Cardiac septum (tissue), 1 donor: ENCODE measurements around the gene EPHA7. TPM values are rescaled to one million over a fixed set of nuclear protein-coding genes. Genes with fewer than 3 reads are reported as not detected.

Experiments used
- DNase-seq: peaks from one replicate; pipeline ENCODE4 v3.0.0-alpha.2; 2020; ENCODE audit warnings: low spot score
- intact Hi-C: fragments of 100-400 bp; cut with DNase I; formaldehyde crosslinking; loops from one replicate; pipeline ENCODE4 v1.14.0; 2022
- total RNA-seq: library from RNA; stranded (reverse); fragmentation: NEBNext Ultra II Directional; extraction: Animal tissue kit (Norgen Biotek cat#: 25700); gene quantifications from one replicate; pipeline ENCODE4 v1.2.1, GENCODE V29; 2021
- donor health status: DM: no; HTN: no; CAD: no.

The EPHA7 gene
- total RNA-seq, 1 donor from 2014 or later = 6.2 TPM

- intact Hi-C loops = no loop called here
- DNase-seq = no peak
Measured at GRCh38 chr6:93337014-93337413, 82.3 kb downstream of the EPHA7 start.

- intact Hi-C loops = no loop called here
- no peak for DNase-seq
Measured at GRCh38 chr6:93329301-93330000, 89.9 kb downstream of the EPHA7 start.

GRCh38 chr6:93327857-93328256 is 91.5 kb downstream of the EPHA7 start:
- DNase-seq = no peak
- intact Hi-C loops = no loop called here

GRCh38 chr6:93325761-93326160 is 93.6 kb downstream of the EPHA7 start:
- intact Hi-C loops = no loop called here

GRCh38 chr6:93323630-93324029 is 95.7 kb downstream of the EPHA7 start:
- intact Hi-C loops = no loop called here
- no peak for DNase-seq

More at GRCh38 chr6:93325761-93326160, 93.6 kb downstream of the EPHA7 start:
- DNase-seq = no peak

- intact Hi-C loops = no loop called here
Measured at GRCh38 chr6:93322651-93323050, 96.7 kb downstream of the EPHA7 start.

GRCh38 chr6:93319304-93319703 is 100.1 kb downstream of the EPHA7 start:
- intact Hi-C loops = no loop called here
- DNase-seq = no peak

More at GRCh38 chr6:93322651-93323050, 96.7 kb downstream of the EPHA7 start:
- DNase-seq = no peak

GRCh38 chr6:93318121-93318520 is 101.2 kb downstream of the EPHA7 start:
- DNase-seq = no peak
- intact Hi-C loops = no loop called here

GRCh38 chr6:93317592-93317991 is 101.8 kb downstream of the EPHA7 start:
- intact Hi-C loops = no loop called here
- DNase-seq = no peak

- intact Hi-C loops = no loop called here
- no peak for DNase-seq
Measured at GRCh38 chr6:93307505-93308409, 111.6 kb downstream of the EPHA7 start.

- DNase-seq = no peak
- intact Hi-C loops = no loop called here
Measured at GRCh38 chr6:93305088-93305487, 114.3 kb downstream of the EPHA7 start.

GRCh38 chr6:93304505-93304904 is 114.9 kb downstream of the EPHA7 start:
- DNase-seq = no peak
- intact Hi-C loops = no loop called here

- no peak for DNase-seq
Measured at GRCh38 chr6:93300661-93301060, 118.7 kb downstream of the EPHA7 start.

GRCh38 chr6:93299622-93300021 is 119.7 kb downstream of the EPHA7 start:
- intact Hi-C loops = no loop called here
- no peak for DNase-seq

More at GRCh38 chr6:93300661-93301060, 118.7 kb downstream of the EPHA7 start:
- intact Hi-C loops = no loop called here

GRCh38 chr6:93295631-93296030 is 123.7 kb downstream of the EPHA7 start:
- intact Hi-C loops = no loop called here
- no peak for DNase-seq

GRCh38 chr6:93294879-93295278 is 124.5 kb downstream of the EPHA7 start:
- DNase-seq = no peak
- intact Hi-C loops = no loop called here

- no peak for DNase-seq
- intact Hi-C loops = no loop called here
Measured at GRCh38 chr6:93293872-93294271, 125.5 kb downstream of the EPHA7 start.

GRCh38 chr6:93293460-93293859 is 125.9 kb downstream of the EPHA7 start:
- intact Hi-C loops = no loop called here
- DNase-seq = no peak

GRCh38 chr6:93282521-93283031 is 136.8 kb downstream of the EPHA7 start:
- intact Hi-C loops = no loop called here
- DNase-seq = no peak

GRCh38 chr6:93278241-93278640 is 141.1 kb downstream of the EPHA7 start:
- no peak for DNase-seq
- intact Hi-C loops = no loop called here

- DNase-seq = no peak
- intact Hi-C loops = no loop called here
Measured at GRCh38 chr6:93272896-93273295, 146.5 kb downstream of the EPHA7 start.
